Hepatocyte (in vitro differentiated cells): ENCODE data around the gene SPESP1. TPM values are rescaled to one million over a fixed set of nuclear protein-coding genes. Genes with fewer than 3 reads are reported as not detected.

Source experiments
- DNase-seq: peaks from one replicate; pipeline ENCODE4 v3.0.0-alpha.2; 2016; ENCODE audit warnings: low spot score
- H2AFZ ChIP-seq: fragments of 200-600 bp; sonication (generic); 2 replicates; pipeline ENCODE4 v1.6.0; 2016; ENCODE audit warnings: antibody characterized with exemption, mild to moderate bottlenecking
- H3K27ac ChIP-seq: fragments of 200-600 bp; sonication (generic); 2 replicates; pipeline ENCODE4 v1.5.1; 2016; ENCODE audit warnings: mild to moderate bottlenecking
- H3K27me3 ChIP-seq: fragments of 200-600 bp; sonication (generic); 2 replicates; pipeline ENCODE4 v1.6.1; 2016
- H3K36me3 ChIP-seq: fragments of 200-600 bp; sonication (generic); replicated peaks from 2 replicates; pipeline ENCODE4 v1.5.1; 2016; ENCODE audit warnings: low read depth; ENCODE audit not compliant: insufficient read depth
- H3K4me1 ChIP-seq: fragments of 200-600 bp; sonication (generic); 2 replicates; pipeline ENCODE4 v1.5.1; 2016; ENCODE audit warnings: mild to moderate bottlenecking, moderate library complexity; ENCODE audit not compliant: insufficient read depth
- H3K4me2 ChIP-seq: fragments of 200-600 bp; sonication (generic); 2 replicates; pipeline ENCODE4 v1.6.0; 2016
- H3K4me3 ChIP-seq: fragments of 200-600 bp; sonication (generic); 2 replicates; pipeline ENCODE4 v1.5.1; 2016; ENCODE audit warnings: mild to moderate bottlenecking
- H3K79me2 ChIP-seq: fragments of 200-600 bp; sonication (generic); 2 replicates; pipeline ENCODE4 v1.6.0; 2017; ENCODE audit warnings: mild to moderate bottlenecking
- H3K9me2 ChIP-seq: fragments of 200-600 bp; sonication (generic); replicated peaks from 2 replicates; pipeline ENCODE4 v1.6.0; 2017; ENCODE audit warnings: mild to moderate bottlenecking; ENCODE audit not compliant: insufficient read depth
- H3K9me3 ChIP-seq: fragments of 200-600 bp; sonication (generic); 2 replicates; pipeline ENCODE4 v1.5.1; 2016; ENCODE audit warnings: low read depth, mild to moderate bottlenecking
- H4K20me1 ChIP-seq: fragments of 200-600 bp; sonication (generic); 2 replicates; pipeline ENCODE4 v1.6.0; 2016; ENCODE audit warnings: mild to moderate bottlenecking; ENCODE audit not compliant: insufficient read depth, poor library complexity, severe bottlenecking
- CTCF ChIP-seq: fragments of 200-600 bp; sonication (generic); IDR thresholded peaks from 2 replicates; pipeline ENCODE4 v1.5.1; 2016; ENCODE audit warnings: antibody characterized with exemption, mild to moderate bottlenecking; ENCODE audit not compliant: poor library complexity
- EZH2 ChIP-seq: fragments of 200-600 bp; sonication (generic); IDR thresholded peaks from 2 replicates; pipeline ENCODE4 v1.6.1; 2016; ENCODE audit warnings: antibody characterized with exemption, mild to moderate bottlenecking, borderline replicate concordance
- EZH2phosphoT487 ChIP-seq: fragments of 200-600 bp; sonication (generic); IDR thresholded peaks from one replicate; pipeline ENCODE4 v1.6.1; 2018; ENCODE audit warnings: antibody characterized with exemption, mild to moderate bottlenecking, low read depth, moderate library complexity; ENCODE audit not compliant: unreplicated experiment, severe bottlenecking
- WGBS: methylation state at CpG from one replicate; pipeline ENCODE4 v1.1.6; 2016; ENCODE audit warnings: low lambda C conversion rate; ENCODE audit errors: missing lambda C conversion rate; 5-methylcytosine and 5-hydroxymethylcytosine counted together
- polyA plus RNA-seq: library from polyadenylated mRNA; unstranded; fragments of >200 nt; fragmentation: Nextera tagmentation; extraction: Ambion mirVana; gene quantifications from 2 replicates; pipeline ENCODE4 v1.2.1, GENCODE V29; 2016
- total RNA-seq: library from RNA; depleted of rRNA; stranded (reverse); fragments of >200 nt; gene quantifications from 2 replicates; pipeline ENCODE4 v1.2.3, GENCODE V29; 2014

SPESP1 gene
- total and polyA plus RNA-seq, 2 experiments from 2014 or later, result not detected

GRCh38 chr15:68979816-68980215 is 49.5 kb downstream of the SPESP1 start:
- no peaks in the 10 kb centered on the region for H3K36me3 ChIP-seq
- no peak for TF ChIP-seq EZH2
- no peak for TF ChIP-seq CTCF
- TF ChIP-seq EZH2phosphoT487, result no peak
- H3K9me2 ChIP-seq, result no peaks in the 10 kb centered on the region
- no peaks in the 10 kb centered on the region for H4K20me1 ChIP-seq
- no peak for DNase-seq
- 84% methylated on average over 1 of the region's 1 CpG for WGBS
- H3K4me3 ChIP-seq, result no peak overlapping the region
- H2AFZ ChIP-seq, result no peak overlapping the region
- no peaks in the 10 kb centered on the region for H3K9me3 ChIP-seq
- no peaks in the 10 kb centered on the region for H3K79me2 ChIP-seq
- peaks cover 8% of the 10 kb centered on the region for H3K4me1 ChIP-seq
- H3K27me3 ChIP-seq, result no peaks in the 10 kb centered on the region
- H3K4me2 ChIP-seq, result no peak overlapping the region
- no peak overlapping the region for H3K27ac ChIP-seq

- no peak overlapping the region for H3K4me2 ChIP-seq
- no peaks in the 10 kb centered on the region for H3K36me3 ChIP-seq
- no peak overlapping the region for H3K27ac ChIP-seq
- no peaks in the 10 kb centered on the region for H3K9me3 ChIP-seq
- no peaks in the 10 kb centered on the region for H4K20me1 ChIP-seq
- H3K27me3 ChIP-seq, result no peaks in the 10 kb centered on the region
- no peak for TF ChIP-seq EZH2phosphoT487
- TF ChIP-seq CTCF, result no peak
- TF ChIP-seq EZH2, result no peak
- H3K4me3 ChIP-seq, result no peak overlapping the region
- H3K79me2 ChIP-seq, result no peaks in the 10 kb centered on the region
- peaks cover 8% of the 10 kb centered on the region for H3K4me1 ChIP-seq
- H3K9me2 ChIP-seq, result no peaks in the 10 kb centered on the region
- DNase-seq, result no peak
- no peak overlapping the region for H2AFZ ChIP-seq
Measured at GRCh38 chr15:68980786-68981185, 50.5 kb downstream of the SPESP1 start.

- Histone ChIP-seq H3K9me2 (no peaks in the 10 kb centered on the region), H3K4me1 (peaks cover 8% of the 10 kb centered on the region), H3K36me3 (no peaks in the 10 kb centered on the region), H3K27me3 (no peaks in the 10 kb centered on the region), H3K79me2 (no peaks in the 10 kb centered on the region), H3K27ac (no peak overlapping the region), H2AFZ (no peak overlapping the region), H3K4me3 (no peak overlapping the region), H4K20me1 (no peaks in the 10 kb centered on the region), H3K9me3 (no peaks in the 10 kb centered on the region), H3K4me2 (no peak overlapping the region)
- TF ChIP-seq EZH2 (no peak), EZH2phosphoT487 (no peak), CTCF (no peak)
- 89% methylated on average over 4 of the region's 4 CpGs for WGBS
- no peak for DNase-seq
Measured at GRCh38 chr15:68981941-68982340, 51.6 kb downstream of the SPESP1 start.

- Histone ChIP-seq H3K9me3 (no peaks in the 10 kb centered on the region), H3K4me3 (no peak overlapping the region), H2AFZ (no peak overlapping the region), H3K4me2 (no peak overlapping the region), H3K27ac (peak overlapping the region; percentile 44), H3K79me2 (no peaks in the 10 kb centered on the region), H4K20me1 (no peaks in the 10 kb centered on the region), H3K27me3 (no peaks in the 10 kb centered on the region), H3K9me2 (no peaks in the 10 kb centered on the region), H3K36me3 (no peaks in the 10 kb centered on the region), H3K4me1 (peaks cover 8% of the 10 kb centered on the region)
- 87% methylated on average over 6 of the region's 6 CpGs for WGBS
- TF ChIP-seq EZH2phosphoT487 (no peak), EZH2 (no peak), CTCF (no peak)
- DNase-seq, result no peak
Measured at GRCh38 chr15:68982976-68983563, 52.7 kb downstream of the SPESP1 start.
